Epithelial cell of esophagus (primary cell): ENCODE results near the gene FAM184B.

ENCODE experiments used
- DNase-seq: peaks from one replicate; pipeline ENCODE4 v3.0.0; 2010; ENCODE audit warnings: low read depth
- H3K4me3 ChIP-seq: 2 replicates; pipeline ENCODE4 v1.5.1; 2011; ENCODE audit warnings: mild to moderate bottlenecking, low read length, control low read depth
- CTCF ChIP-seq: IDR thresholded peaks from 2 replicates; pipeline ENCODE4 v1.5.1; 2011; ENCODE audit warnings: low read depth, mild to moderate bottlenecking, low read length, control low read depth, inconsistent platforms; ENCODE audit not compliant: insufficient read depth; ENCODE audit errors: missing control alignments

FAM184B gene

GRCh38 chr4:17797808-17798207, 16.4 kb upstream of the FAM184B start:
- no peak for TF ChIP-seq CTCF
- DNase-seq = no peak
- no peak overlapping the region for H3K4me3 ChIP-seq

- no peak overlapping the region for H3K4me3 ChIP-seq
- DNase-seq = no peak
- no peak for TF ChIP-seq CTCF
These were observed 13.3 kb upstream of the FAM184B start for GRCh38 chr4:17794730-17795129.

GRCh38 chr4:17788956-17789355, 7.5 kb upstream of the FAM184B start:
- TF ChIP-seq CTCF = no peak
- no peak overlapping the region for H3K4me3 ChIP-seq
- no peak for DNase-seq

GRCh38 chr4:17787315-17787714, 5.9 kb upstream of the FAM184B start:
- TF ChIP-seq CTCF = no peak
- H3K4me3 ChIP-seq = no peak overlapping the region
- DNase-seq = peak; percentile 84

- H3K4me3 ChIP-seq = no peak overlapping the region
- DNase-seq = no peak
These were observed 5.1 kb upstream of the FAM184B start for GRCh38 chr4:17786567-17786966.

GRCh38 chr4:17785858-17786257, 4.4 kb upstream of the FAM184B start:
- TF ChIP-seq CTCF = peak; percentile 5
- DNase-seq = no peak
- H3K4me3 ChIP-seq = no peak overlapping the region

More at GRCh38 chr4:17786567-17786966, 5.1 kb upstream of the FAM184B start:
- TF ChIP-seq CTCF = no peak

- TF ChIP-seq CTCF = no peak
- peak overlapping the region; percentile 46 for H3K4me3 ChIP-seq
- peak; percentile 14 for DNase-seq
These were observed 721 bp downstream of the FAM184B start for GRCh38 chr4:17780501-17781299.
